Measurements from ENCODE around the gene SLC35F6. TPM values are rescaled to one million over a fixed set of nuclear protein-coding genes. Genes with fewer than 3 reads are reported as not detected.

The SLC35F6 gene
- total RNA-seq, 2 donors from 2014 or later, result 56.6 to 58.6 TPM

DNA sequence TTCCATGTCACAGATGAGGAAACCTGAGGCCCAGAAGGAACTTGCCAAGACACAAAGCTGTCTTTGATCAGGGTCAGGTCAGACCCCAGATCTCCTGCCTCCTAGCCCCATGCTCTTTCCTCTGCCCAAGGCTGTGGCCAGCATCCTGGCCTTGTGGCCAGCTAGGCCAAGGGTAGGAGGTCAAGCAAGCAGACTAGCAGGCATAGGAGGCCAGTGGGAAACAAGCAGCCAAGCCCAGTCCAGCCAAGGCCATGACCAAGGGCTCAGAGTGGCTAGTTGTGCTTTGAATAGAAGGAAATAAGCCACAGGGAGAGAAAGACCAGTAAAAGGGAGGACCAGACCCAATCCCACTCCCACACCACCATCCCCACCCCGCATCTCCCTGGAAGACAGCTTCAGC, 41.2 kb upstream of the SLC35F6 start:
- 83% methylated on average over 1 of the region's 1 CpG for WGBS
- Histone ChIP-seq H3K9me3 (no peaks in the 10 kb centered on the region), H3K27me3 (replicated peaks; ENCODE audit: insufficient read depth) (no peaks in the 10 kb centered on the region), H3K4me3 (no peak overlapping the region), H3K36me3 (no peaks in the 10 kb centered on the region), H3K27ac (no peak overlapping the region), H3K4me1 (replicated peaks) (peaks cover 15% of the 10 kb centered on the region)
- no peak for DNase-seq (ENCODE audit: low spot score)
- intact Hi-C loops (cut with DNase I), result no loop called here
- TF ChIP-seq POLR2A (IDR thresholded peaks at IDR 0.05) (no peak), POLR2AphosphoS5 (IDR thresholded peaks at IDR 0.05) (no peak), CTCF (IDR thresholded peaks at IDR 0.05) (no peak)

- Histone ChIP-seq H3K27ac (peak overlapping the region in 1 of 2 donors; percentile 36), H3K4me1 (replicated peaks) (peaks cover 15% of the 10 kb centered on the region), H3K36me3 (no peaks in the 10 kb centered on the region), H3K4me3 (no peak overlapping the region), H3K27me3 (replicated peaks; ENCODE audit: insufficient read depth) (no peaks in the 10 kb centered on the region), H3K9me3 (no peaks in the 10 kb centered on the region)
- intact Hi-C loops (cut with DNase I), result no loop called here
- WGBS, result 94% methylated on average over 3 of the region's 3 CpGs
- TF ChIP-seq CTCF (IDR thresholded peaks at IDR 0.05) (no peak), POLR2A (IDR thresholded peaks at IDR 0.05) (no peak), POLR2AphosphoS5 (IDR thresholded peaks at IDR 0.05) (no peak)
- no peak for DNase-seq (ENCODE audit: low spot score)
These were observed 40.6 kb upstream of the SLC35F6 start for GRCh38 chr2:26723475-26723874.

DNA sequence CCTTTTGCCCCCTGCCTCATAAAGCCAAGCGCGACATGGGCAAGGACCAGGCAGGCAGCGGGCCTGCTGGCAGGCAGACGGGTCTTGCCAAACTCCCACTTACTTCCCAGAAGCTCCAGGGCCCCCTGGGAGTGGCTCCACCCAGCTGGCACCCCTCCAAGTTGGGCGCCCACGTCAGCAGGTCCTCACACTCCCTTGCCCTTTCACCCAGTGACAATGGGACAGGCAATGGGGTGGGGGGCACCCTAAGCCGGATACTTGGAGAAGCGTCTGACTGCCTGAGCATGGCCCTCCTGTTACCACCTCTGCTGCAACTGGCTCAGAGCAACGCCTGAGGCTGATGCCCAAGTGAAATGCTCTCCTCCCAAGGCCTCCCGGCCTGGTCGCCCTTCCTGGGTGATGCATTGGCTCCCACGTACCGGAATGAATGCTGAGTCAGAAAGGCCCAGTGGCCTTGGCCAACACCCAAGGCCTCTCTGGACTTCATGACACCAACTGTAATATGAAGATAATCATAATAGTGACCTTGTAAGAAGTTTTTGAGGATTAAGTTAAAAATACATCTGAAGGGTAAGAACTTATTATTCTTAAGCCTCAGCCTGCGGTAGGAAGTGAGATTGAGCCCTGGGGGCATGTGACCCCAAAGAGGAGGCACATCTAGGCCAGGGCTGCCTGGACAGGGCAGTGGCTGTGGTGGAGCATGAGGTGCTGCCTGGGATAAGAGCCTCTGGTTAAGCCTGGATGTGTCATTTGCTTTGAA, 39.9 kb upstream of the SLC35F6 start:
- TF ChIP-seq POLR2AphosphoS5 (IDR thresholded peaks at IDR 0.05) (no peak), POLR2A (IDR thresholded peaks at IDR 0.05) (no peak), CTCF (IDR thresholded peaks at IDR 0.05) (no peak)
- Histone ChIP-seq H3K27me3 (replicated peaks; ENCODE audit: insufficient read depth) (no peaks in the 10 kb centered on the region), H3K4me3 (no peak overlapping the region), H3K27ac (peak overlapping the region in 1 of 2 donors; percentile 36), H3K36me3 (no peaks in the 10 kb centered on the region), H3K9me3 (no peaks in the 10 kb centered on the region), H3K4me1 (replicated peaks) (peaks cover 15% of the 10 kb centered on the region)
- no peak for DNase-seq (ENCODE audit: low spot score)
- intact Hi-C loops (cut with DNase I), result no loop called here
- WGBS, result 51% methylated on average over 14 of the region's 14 CpGs

GRCh38 chr2:26724784-26725520, 39.1 kb upstream of the SLC35F6 start:
- Histone ChIP-seq H3K9me3 (no peaks in the 10 kb centered on the region), H3K4me1 (replicated peaks) (peaks cover 15% of the 10 kb centered on the region), H3K4me3 (no peak overlapping the region), H3K27me3 (replicated peaks; ENCODE audit: insufficient read depth) (no peaks in the 10 kb centered on the region), H3K27ac (no peak overlapping the region), H3K36me3 (no peaks in the 10 kb centered on the region)
- TF ChIP-seq CTCF (IDR thresholded peaks at IDR 0.05) (no peak), POLR2AphosphoS5 (IDR thresholded peaks at IDR 0.05) (no peak), POLR2A (IDR thresholded peaks at IDR 0.05) (no peak)
- DNase-seq (ENCODE audit: low spot score), result no peak
- 87% methylated on average over 14 of the region's 14 CpGs for WGBS
- intact Hi-C loops (cut with DNase I), result no loop called here

- Histone ChIP-seq H3K36me3 (no peaks in the 10 kb centered on the region), H3K27ac (no peak overlapping the region), H3K4me3 (no peak overlapping the region), H3K27me3 (replicated peaks; ENCODE audit: insufficient read depth) (no peaks in the 10 kb centered on the region), H3K4me1 (replicated peaks) (peaks cover 13% of the 10 kb centered on the region), H3K9me3 (no peaks in the 10 kb centered on the region)
- intact Hi-C loops (cut with DNase I), result no loop called here
- WGBS, result 63% methylated on average over 7 of the region's 7 CpGs
- no peak for DNase-seq (ENCODE audit: low spot score)
- TF ChIP-seq POLR2AphosphoS5 (IDR thresholded peaks at IDR 0.05) (no peak), POLR2A (IDR thresholded peaks at IDR 0.05) (no peak), CTCF (IDR thresholded peaks at IDR 0.05) (no peak)
These were observed 38.6 kb upstream of the SLC35F6 start for GRCh38 chr2:26725521-26725820.
